Activated CD4-positive, alpha-beta T cell treated with anti-CD3 and anti-CD28 coated beads, Interleukin-2, amount 50 U/mL, for 48 hours (primary cell): ENCODE results near the gene GABRG1.

Experiments used
- DNase-seq, 2 experiments: peaks; one replicate each; pipeline ENCODE4 v3.0.0-alpha.2; 2020

GABRG1 gene

DNA sequence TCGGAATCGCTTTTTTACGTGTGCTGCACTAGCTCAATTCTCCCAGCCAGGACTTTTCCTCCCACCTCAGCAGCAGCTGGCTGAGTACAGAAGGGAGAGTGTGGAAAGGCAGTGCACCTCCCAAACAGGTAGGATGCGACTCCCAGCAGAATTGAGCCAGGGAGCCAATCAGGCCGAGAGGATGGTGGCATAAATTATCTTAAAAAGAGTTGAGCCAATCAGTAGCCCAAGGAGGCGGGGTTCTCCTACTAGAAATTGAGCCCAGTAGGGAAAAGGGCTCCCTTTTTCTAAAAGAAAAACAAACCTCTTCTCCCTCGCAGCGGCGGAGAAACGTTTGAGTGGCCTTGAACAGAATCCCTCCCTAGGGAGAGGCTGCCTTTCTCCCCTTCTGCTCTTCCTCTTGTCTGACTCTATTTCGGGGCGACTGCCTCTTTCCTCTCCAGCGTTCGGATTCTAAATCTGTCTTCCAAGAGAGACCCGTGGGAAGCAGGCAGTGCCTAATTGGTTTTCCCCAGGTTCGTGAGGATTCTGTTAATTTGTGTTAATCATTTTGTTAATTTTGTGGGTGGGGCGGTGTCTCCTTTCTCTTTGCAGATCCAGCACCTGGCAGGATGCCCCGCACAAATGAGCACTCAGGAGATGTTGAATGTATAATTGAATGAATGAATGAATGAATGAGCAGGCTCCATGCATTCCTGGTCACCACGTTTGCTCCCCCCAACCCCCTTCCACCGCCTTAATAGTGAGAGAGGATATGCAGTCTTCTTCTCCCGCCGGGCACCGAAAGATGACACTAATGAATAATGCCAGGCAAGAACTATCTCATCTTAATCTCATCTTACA lies at the start of gene GABRG1:
Gene GABRG1, minus strand, starts transcription at position 142 of the 843 bp plus-strand sequence. Its CDS starts 141 bp downstream, at position 1.
- DNase-seq, result no peak

DNA sequence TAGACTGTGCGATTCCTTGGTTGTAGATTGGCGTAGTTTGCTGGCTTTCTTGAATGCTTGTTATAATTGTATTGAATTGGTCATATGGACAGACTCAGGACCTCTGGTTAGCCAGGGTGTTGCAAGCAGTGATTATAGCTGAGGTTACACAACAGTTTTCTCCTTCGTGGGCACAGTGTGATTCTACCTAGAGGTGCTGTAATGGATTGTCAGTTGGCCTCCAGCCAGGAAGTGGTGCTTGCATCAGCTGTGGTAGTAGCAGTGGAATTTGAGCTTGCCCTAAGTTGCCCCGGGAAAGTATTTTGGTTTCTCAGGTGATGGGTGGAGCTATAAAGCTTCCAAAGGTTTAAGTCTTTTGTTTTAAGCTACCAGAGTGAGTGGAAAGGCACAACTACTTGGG lies 23.1 kb upstream of the GABRG1 start:
- no peak for DNase-seq

DNA sequence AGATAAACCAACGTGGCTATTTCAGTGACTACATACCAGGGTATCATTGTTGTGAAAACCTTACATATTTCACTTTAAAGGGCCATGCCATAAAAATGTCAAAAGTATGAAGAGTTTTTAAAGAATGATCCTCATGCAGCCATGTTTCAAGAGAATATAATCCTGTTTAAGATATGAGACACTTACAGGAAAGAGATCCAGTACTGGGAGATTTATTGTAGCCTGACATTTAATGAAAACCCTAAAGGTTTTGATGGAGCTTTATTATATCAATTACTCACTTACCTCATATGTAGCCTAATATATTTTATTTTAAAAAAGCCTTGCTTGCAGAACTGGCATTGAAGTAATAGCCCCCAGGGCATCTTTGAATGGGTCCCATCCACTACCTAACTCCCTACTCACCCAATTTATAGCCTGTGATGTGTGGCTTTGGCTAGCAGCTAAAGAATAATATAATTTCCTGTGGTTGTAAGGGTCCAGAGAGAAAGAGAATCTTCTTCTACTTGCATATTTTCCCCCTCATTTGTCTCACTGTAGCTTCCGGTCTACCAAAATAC lies 7.7 kb upstream of the GABRG1 start:
- DNase-seq, result no peak

DNA sequence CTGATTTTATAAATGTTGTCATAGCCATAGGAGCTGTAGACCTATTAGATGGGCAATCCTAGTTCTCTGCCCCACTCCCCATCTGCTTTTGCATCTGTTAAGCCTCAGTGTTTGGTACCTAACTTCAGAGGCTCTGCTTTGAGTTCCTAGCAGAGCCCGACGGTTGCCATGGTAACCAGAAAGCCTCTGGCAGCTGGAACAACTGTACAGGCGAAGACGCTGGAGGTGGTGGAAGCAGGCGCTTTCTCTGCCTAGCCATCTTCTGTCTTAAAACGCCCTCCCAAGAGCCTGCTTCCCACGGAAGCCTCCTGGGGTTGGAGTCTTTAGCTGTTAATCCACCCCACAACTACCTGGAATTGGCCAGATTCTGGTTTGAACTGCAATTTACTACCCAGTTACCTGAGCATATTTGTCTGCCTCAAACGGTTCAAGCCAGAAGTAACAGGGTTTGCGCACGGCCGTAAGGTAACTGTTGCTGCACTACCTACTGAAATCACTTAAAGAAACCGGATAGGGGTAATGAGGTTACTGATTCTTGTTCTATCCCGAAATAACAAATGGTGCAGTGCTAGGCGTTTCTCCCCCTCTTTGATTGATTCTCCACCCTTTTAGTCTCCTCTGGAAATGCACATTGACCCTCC lies 1.0 kb upstream of the GABRG1 start:
- DNase-seq, result no peak

DNA sequence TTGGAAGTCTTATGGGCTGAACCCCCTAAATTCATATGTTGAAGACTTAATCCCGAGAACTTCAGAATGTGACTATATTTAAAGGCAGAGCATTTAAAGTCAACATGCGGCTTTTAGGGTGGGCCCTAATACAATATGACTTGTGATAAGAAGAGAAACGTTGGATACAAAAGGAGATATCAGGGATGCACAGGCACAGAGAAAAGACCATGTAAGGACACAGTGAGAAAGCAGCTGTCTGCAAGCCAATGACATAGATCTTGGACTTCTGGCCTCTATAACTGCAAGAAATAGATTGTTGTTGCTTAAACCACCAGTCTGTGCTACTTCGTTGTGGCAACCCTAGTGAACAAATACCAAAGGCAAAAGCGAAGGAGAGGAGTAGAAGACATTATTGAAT lies 42.2 kb downstream of the GABRG1 start:
- DNase-seq, result no peak

DNA sequence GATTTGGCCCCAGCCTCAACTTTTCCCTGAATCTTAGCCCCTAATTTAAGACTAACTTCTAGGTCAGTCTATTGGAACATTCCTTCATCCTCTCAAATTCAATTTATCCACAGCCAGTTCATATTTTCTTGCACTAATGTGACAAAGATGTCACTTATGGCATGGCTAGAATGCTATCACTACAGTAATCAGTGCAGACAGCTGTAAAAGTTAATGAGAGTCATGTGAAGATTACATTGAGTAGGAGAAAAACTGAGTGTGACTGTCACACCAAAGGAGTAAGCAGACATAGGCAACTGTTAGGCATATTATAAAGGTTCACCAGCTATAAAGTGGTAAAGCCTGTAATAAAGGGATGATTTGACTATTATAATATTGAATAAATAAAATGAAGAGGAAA lies 42.6 kb downstream of the GABRG1 start:
- DNase-seq, result no peak

DNA sequence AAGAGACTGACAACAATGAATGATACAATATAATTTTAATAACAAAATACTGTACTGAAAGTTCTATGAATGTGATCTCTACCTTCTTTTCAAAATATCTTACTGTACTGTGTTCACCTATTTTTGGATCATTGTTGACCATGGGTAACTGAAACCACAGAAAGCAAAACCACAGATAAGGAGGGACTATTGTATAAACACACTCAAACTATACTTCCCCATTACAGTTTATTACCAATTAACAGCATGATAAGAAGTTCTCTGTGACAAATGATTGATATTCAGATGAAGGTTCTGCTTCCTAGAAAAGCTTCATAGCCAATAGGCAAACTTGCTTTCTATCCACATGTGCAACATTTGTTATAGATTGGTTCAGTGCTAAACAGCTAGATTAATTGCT lies 50.1 kb downstream of the GABRG1 start:
- no peak for DNase-seq

DNA sequence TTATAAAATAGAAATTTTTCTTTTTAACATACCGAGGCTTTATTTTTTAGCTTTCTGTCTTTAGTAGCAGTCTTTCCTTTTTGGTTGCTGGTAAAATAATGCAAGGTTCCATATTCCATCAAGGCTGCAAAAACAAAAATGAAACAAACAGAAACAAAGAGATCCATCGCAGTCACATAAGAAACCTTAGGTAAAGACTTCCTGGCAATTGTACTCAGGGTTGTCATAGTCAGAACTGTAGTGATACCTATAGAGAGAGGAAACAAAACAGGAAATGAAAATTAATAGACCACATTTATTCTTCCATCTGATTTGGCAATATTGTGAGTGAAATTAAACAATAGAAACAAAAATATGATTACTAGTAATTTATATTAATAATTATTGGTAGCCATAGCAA lies 72.5 kb downstream of the GABRG1 start:
- DNase-seq, result no peak

DNA sequence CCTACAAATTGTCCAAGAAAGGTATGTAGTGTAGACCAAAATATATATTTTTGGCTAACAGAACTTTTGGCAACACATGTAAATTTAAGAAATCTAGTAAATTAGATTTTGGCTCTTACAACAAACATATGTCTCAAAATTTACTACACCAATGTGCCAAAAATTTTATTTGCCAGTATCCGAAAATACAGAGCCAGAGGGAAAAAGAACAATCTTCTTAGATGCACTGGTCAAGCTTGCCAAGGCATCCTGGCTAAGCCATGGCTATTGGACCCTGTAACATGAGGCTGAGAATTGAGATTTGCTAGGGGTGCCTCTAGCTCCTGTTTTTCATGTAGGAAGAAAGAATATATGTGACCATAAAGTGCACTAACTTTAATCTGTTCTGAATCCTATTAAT lies 91.8 kb downstream of the GABRG1 start:
- DNase-seq, result no peak

DNA sequence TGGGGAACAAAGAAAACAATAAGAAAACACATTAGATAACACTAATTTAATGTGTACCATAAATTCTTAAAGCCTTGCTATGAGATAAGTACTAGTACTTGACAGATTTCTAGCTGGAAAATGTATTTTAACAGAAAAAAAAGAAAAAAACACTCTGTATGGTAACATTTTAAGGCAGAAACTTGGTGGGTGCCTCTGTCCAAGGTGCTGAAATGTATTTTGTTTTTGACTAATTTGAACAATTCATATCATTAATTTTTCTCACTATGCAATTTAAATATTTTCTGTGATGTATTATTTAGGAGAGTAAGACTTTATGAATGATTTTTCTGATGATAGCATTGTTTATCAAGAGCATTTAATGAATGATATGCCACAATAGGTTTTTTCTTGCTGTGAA lies 107.5 kb downstream of the GABRG1 start:
- no peak for DNase-seq

DNA sequence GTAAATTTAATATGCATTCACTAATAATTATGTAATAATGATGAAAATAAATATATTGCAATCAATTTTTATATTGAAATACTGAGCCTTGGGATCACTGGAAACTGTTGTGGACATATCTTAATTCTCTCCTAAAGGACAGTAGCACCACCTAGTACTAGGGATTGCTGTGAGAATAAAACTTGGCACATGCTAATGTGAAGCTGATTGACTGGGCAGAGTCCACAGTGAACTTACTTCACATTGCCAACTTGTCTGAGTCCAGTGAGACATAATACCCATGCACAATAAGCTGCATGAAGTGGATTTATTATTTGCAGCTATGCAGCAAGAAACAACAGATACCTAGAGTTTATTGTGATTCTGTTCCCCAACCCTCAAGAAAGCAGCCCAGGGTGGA lies 131.1 kb downstream of the GABRG1 start:
- no peak for DNase-seq

DNA sequence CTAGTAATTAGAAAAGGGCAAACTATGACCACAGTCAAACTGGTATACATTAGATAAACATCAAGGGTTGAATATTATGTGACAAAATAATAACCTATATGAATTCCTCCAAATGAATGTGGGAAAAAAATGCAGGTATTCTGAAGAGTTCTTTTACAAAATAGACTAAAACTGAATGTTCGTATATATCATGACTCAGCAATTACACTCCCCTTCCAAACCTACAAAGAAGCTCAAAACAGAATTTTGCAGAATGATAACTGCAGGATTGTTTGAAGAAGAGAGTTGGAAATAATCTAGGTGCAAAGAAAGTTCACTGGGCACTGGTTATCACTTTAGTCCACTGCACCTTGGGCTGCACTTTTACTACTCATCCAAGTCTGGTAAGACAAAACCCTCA lies 134.1 kb downstream of the GABRG1 start:
- no peak for DNase-seq

DNA sequence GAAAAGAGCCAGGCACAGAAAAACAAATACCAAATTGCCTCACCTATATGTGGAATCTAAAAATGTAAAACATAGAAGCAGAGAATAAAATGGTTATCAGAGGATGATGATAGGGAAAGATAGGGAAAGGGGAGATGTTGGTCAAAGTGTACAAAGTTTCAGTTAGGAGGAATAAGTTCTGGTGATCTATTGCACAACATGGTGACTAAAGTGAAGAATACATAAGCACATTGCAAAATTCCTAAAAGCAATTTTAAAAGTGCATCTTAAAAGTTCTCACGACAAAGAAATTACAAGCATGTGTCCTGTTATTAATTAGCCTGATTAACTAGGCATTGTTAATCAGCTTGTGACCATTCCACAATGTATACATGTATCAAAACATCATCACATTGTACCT lies 136.0 kb downstream of the GABRG1 start:
- no peak for DNase-seq
